ENCODE data around the gene LAT.

Gene LAT

GRCh38 chr16:29009050-29009837 lies 24.4 kb downstream of the LAT start:
- FAIRE-seq, result no peak

GRCh38 chr16:29009838-29010166 lies 24.9 kb downstream of the LAT start:
- FAIRE-seq, result no peak

GRCh38 chr16:29011112-29011511 lies 26.3 kb downstream of the LAT start:
- no peak for FAIRE-seq

- no peak for FAIRE-seq
Measured at GRCh38 chr16:29011851-29012250, 27.0 kb downstream of the LAT start.

- FAIRE-seq, result no peak
Measured at GRCh38 chr16:29012913-29013553, 28.2 kb downstream of the LAT start.

- FAIRE-seq, result no peak
Measured at GRCh38 chr16:29014561-29015069, 29.8 kb downstream of the LAT start.

- FAIRE-seq, result no peak
Measured at GRCh38 chr16:29022196-29022595, 37.3 kb downstream of the LAT start.

- no peak for FAIRE-seq
Measured at GRCh38 chr16:29023279-29024277, 38.7 kb downstream of the LAT start.

- no peak for FAIRE-seq
Measured at GRCh38 chr16:29024278-29024677, 39.4 kb downstream of the LAT start.

- FAIRE-seq, result no peak
Measured at GRCh38 chr16:29025218-29025617, 40.4 kb downstream of the LAT start.

- FAIRE-seq, result no peak
Measured at GRCh38 chr16:29025735-29026134, 40.9 kb downstream of the LAT start.

GRCh38 chr16:29028457-29029167 lies 43.8 kb downstream of the LAT start:
- no peak for FAIRE-seq

- FAIRE-seq, result no peak
Measured at GRCh38 chr16:29029168-29029994, 44.5 kb downstream of the LAT start.

- no peak for FAIRE-seq
Measured at GRCh38 chr16:29030086-29030840, 45.4 kb downstream of the LAT start.
